NOMO-1 treated with DMSO at 0.1 percent for 48 hours (cell line): Measurements from ENCODE around the gene ATP11A.
"Not testable (repeated sequence)": the region's sequence is repeated elsewhere in the genome, so short reads cannot be mapped to it uniquely, and the experiment has no call there.

Source experiments
- DNase-seq: peaks from one replicate; lab custom pipeline; 2025; ENCODE audit not compliant: unreplicated experiment; lab: John Stamatoyannopoulos, UW

The ATP11A gene

DNA sequence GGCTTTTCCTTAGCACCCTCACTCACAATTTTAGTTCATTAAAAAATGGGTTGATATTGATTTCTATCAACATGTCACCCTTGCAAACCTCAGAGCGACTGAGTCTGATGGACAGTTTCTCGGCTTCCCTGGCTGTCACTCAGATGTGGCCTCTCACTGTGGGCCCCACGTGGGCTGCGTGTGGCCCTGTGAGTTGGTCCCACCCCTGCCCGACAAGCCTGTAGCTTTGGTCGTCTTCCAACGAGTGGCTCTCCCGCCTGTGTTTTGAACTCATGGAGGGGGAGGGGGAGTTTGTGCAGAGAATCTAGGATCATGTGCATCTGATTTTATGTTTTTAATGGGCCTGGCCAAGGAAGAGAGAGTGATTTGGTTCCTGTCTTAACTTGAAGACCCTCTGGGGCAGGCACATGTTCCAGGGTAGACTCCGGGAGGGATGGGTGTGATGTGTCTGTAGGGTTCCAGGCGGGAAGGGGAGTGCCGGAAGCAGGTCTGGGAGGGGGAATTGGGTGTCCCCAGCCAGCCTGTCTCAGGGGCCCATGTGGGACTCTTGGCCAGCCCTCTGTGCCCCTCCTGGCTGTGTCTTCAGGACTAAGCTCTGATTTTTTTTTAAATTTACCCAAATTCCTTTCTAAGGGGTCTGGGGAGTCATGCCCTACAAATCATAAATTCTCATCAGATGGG lies 18.9 kb downstream of the ATP11A start:
- no peak for DNase-seq

DNA sequence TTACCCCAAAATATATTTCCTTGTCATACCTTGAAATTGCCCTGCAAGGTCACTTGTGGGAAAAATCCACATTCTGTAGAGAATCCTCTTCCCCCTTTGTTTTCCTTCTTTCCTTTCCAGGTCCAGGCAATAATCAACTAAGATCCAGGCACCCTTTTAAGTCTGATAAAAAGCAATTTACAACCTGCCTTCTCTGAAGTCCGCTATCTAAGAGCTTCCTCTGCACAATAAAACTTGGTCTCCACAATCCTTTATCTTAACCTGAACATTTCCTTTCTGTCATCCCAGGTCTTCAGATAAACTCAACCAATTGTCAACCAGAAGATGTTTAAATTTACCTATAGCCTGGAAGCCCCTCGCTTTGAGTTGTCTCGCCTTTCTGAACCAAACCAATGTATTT lies 19.5 kb downstream of the ATP11A start:
- DNase-seq: not testable (repeated sequence)

GRCh38 chr13:112709825-112710783 lies 20.3 kb downstream of the ATP11A start:
- no peak for DNase-seq

DNA sequence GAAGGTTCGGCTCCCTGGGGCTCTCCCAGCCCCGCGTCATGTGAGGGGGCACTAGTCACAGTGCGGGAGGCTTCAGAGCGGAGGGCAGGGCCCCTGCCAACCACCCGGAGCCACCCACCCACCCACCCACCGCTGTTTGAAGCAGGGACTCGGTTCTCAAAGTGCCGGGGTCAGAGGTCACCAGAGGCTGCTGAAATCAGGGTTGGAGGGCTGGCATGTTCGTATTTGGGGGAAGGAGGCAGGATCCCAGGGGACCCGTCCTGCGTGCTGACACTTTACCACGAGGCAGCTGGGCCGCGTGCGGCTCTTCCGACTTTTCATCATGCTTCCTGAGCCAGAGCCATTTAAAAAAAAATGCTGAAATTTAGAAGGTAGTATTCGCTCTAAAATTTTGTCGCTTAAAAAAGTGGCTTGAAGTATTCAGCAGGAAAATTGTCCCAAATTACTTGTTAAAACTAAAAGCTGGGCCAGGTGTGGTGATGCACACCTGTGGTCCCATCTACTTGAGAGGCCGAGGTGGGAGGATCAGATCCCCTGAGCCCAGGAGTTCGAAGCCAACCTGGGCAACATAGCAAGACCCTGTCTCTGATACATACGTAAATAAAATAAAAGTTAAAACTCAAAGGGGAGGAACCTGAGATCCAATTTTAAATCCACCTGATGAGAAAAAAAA lies 21.2 kb downstream of the ATP11A start:
- no peak for DNase-seq

DNA sequence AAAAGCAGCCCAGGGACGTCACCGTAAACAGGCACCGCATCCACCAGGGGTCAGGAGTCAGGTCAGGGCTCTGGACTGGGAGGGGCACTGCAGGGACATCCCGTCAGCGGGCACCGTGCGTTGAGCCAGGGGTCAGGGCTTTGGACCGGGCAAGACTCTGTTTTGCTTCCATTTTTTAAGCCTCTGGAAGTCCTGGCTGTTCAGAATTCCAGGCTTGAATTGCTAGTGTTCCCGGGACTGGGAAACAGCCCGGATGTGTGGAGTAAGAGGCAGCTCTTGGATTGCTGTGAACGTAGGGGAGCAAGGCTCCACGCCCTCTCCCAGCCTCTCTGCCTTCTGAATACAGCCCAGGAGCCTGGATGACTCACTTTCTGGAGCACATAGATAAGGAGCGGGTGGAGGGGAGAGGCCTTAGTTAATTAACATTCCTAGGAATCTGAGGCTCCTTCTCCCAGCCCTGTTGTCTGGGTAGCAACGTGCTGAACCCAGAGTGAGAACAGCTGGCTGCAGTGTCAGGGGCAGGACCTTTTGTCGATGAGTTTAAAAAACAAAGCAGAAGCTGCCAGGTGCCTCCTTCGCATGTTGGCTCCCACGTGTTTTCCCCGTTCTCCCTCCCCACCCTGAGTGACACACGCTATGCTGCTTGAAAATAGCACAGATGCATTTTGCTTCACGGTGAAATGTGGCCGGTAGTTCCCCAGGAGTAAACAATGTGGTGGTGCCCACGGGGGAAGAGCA lies 21.9 kb downstream of the ATP11A start:
- DNase-seq: no peak

DNA sequence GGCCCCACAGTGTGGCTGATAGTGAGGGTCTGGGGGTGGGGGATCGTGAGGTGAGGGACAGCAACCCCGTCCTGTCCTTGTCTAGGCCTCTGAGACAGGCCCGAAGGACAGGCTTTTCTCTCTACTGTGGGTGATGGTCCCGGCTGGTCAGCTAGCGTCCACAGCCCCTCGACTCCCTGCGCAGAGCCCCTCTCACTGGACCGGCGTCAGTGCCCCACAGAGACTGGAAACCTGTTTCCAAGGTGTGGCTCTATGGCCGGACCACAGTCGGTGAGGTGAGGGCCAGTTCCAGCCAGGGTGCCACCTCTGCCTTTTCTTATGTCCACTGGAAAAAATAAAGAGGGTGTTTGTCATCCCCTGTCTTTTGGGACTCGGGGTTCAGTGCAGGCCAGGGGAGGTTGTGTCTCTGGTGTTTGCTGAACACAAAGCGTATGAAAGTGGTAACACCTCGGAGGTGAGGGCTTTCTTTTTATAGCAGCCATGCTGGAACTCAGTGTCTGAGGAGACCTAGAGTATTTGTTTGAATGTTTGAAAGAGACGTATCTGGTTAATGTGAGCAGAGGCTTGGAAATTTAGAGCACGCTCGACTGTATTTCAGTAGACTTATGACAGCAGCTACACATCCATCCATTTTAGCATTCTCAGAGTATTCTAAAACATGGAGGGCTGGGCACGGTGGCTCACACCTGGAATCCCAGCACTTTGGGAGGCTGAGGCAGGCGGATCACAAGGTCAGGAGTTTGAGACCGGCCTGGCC lies 22.8 kb downstream of the ATP11A start:
- DNase-seq: no peak

GRCh38 chr13:112713517-112714253 lies 23.8 kb downstream of the ATP11A start:
- no peak for DNase-seq

DNA sequence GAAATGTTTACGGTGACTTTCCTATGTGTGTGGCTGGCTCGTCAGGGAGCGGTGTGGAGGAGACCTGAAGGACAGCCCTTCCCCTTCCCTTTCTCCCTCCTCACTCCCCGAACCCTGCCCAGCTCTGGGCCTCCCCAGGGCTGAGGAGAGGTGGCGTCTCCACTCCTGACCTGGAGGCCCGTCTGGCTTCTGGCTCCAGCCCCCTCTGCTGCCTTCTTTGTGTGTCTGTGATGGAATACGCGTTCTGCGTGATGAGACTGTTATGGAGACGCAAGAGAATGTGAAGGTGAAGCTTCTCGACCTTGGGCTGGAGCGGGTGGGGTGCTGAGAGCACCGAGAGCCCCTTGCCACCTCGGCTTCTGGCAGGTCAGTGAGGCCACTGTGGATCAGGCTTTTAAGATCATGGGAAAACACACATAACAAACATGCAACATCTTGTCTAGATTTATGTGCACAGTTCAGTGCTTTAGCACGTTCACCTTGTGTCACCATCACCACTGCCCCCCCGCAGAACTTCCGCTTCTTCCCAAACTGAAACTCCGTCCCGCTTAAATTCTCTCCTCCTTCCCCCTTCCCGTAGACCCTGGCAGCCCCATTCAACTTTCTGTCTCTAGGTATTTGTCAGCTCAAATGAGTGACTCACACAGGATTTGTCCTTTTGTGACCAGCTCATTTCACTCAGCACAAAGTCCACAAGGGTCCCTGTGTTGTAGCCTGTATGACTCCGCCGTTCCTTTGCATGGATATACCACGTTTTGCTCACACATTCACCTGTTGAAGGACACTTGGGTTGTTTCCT lies 24.7 kb downstream of the ATP11A start:
- DNase-seq: no peak

DNA sequence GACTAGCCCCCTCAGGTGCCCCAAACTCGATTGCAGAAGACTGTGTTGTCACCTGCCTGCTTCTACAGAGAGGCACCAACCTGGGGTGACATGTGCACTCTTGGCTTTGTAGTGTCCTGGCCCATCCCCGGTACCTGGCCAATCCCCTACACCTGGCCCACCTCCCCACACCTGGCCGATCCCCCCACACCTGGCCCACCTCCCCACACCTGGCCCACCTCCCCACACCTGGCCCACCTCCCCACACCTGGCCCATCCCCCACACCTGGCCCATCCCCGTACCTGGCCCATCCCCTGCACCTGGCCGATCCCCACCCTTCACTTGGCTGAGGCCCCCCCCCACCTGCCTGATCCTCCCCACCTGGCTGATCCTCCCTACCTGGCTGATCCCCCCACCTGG lies 25.4 kb downstream of the ATP11A start:
- no peak for DNase-seq

GRCh38 chr13:112715715-112716460 lies 26.1 kb downstream of the ATP11A start:
- DNase-seq: no peak

DNA sequence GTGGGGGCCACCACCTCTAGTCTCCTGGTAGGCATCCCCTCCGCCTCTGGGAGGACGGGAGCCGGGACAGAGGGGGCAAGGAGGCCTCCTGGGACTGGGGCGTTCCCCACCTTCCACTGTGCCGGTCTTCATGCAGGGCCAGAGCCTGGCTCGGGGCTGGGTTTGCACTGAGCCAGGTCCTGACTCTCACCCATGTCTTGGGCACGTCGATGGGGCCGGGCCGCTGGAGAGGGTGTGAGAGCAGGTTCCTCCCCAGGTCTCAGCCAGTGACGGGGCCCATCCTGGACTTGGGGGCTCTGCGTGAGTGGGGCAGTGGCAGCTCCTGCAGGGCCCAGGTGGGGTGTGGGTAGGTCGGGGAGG lies 26.6 kb downstream of the ATP11A start:
- no peak for DNase-seq

GRCh38 chr13:112716841-112717520 lies 27.1 kb downstream of the ATP11A start:
- DNase-seq: no peak

- DNase-seq: no peak
Observed at GRCh38 chr13:112718318-112718717, 28.5 kb downstream of the ATP11A start.

DNA sequence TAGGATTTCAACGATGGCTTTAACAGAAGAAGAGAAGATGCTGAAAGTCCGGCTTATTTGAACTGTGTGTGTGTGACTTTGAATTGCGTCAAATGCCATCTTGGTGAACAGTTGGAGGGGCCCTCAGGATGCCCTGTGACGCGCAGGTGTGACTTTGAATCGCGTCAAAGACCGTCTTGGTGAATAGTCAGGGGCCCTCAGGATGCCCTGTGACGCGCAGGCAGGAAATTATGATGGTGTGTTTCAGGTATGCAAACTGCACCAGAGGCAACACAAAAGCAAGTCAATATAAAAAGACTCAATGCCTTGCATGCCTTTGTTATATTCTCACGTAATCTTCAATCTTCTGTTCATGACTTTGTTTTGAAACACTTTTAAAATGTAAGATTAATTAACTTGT lies 29.2 kb downstream of the ATP11A start:
- DNase-seq: no peak

- no peak for DNase-seq
Observed at GRCh38 chr13:112719556-112719955, 29.7 kb downstream of the ATP11A start.

GRCh38 chr13:112720251-112720650 lies 30.4 kb downstream of the ATP11A start:
- no peak for DNase-seq

DNA sequence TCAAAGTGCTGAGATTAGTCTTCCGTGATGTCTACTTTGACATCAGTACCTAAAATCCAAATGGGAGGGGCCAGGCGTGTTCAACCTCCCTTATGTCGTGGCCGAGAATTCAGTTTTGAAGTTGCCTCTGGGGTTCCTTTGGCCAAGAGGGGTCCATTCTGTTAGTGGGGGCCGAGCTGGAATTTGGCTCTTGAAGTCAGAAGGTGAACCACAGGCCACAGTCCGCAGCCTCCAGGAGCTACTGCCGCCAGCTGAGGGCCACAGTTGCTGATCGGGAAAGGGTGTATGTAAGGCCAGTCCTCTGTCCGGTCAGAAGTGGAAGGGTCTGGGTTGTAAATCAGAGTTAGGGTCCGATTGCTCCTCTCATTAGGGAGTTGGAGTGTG lies 31.0 kb downstream of the ATP11A start:
- DNase-seq: no peak
